Measurements from ENCODE around the gene PCYT1A. TPM values are rescaled to one million over a fixed set of nuclear protein-coding genes. Genes with fewer than 3 reads are reported as not detected.

Gene PCYT1A
- total RNA-seq, 2 experiments from 2014 or later, result 41.8 to 47.1 TPM

DNA sequence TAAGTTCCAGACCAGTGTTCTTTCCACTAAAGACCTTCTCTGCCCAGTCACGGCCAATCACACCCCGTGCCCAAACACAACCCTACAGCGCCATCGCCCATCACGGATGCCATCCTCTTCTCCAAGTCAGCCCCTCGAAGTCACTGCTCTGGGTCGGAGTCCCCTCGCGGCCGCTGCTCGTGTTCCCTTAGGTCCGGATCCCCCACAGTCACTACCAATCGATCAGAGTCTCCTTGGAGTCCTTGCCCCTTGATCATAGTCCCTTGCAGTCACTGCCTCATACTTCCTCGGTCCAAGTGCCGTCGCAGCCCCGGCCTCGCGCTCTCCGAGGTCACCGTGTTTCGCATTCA, 461 bp downstream of the PCYT1A start:
- intact Hi-C loops (cut with DNase I, micrococcal nuclease), result loop anchor here (1.0 kb wide), 5 partner anchors 8 to 281 kb away; partner anchors contain the start of genes DYNLT2B (in 1 of the 2), FBXO45 (in 1 of the 2), UBXN7 (in 1 of the 2) and WDR53 (in 1 of the 2)
- peak; percentile 48 for DNase-seq
- Mint-ChIP-seq H3K4me3 (peak overlapping the region; percentile 98), H3K9me3 (ENCODE audit: low read depth) (no peaks in the 10 kb centered on the region), H3K36me3 (ENCODE audit: low read depth) (peaks cover 11% of the 10 kb centered on the region), H3K4me1 (peaks cover 36% of the 10 kb centered on the region), H3K27me3 (no peaks in the 10 kb centered on the region), H3K27ac (peak overlapping the region; percentile 97)
- ChIA-PET POLR2A (no interaction called here), CTCF (no interaction called here)
- peak; percentile 43 for ATAC-seq

DNA sequence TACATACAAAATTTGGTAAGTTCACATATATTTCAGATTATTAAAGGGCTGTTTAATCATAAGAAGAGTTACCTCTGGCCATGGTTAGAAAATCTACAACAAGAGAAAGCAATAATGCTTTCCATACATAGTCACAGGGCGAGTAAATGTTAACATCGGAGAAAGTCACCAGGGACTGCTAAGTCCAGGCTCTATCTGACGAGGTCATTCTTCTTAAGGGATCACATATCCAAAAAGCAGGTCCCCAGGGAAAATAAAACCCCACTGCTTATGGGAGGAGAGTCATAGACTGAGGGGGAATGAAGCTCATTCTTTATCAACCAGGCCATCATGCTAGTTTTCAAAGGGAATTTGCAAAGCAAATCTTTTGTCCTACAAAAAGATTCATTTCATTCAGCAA, 3.1 kb downstream of the PCYT1A start:
- no peak overlapping the region for H3K4me3 Mint-ChIP-seq
- H3K36me3 Mint-ChIP-seq (ENCODE audit: low read depth), result peaks cover 11% of the 10 kb centered on the region
- peaks cover 54% of the 10 kb centered on the region for H3K4me1 Mint-ChIP-seq
- POLR2A ChIA-PET, result interaction anchor here (0.6 kb wide), 2 partner anchors 10 to 568 kb away, joined by 3 read pairs; no protein-coding TSS in a partner anchor
- no peaks in the 10 kb centered on the region for H3K27me3 Mint-ChIP-seq
- no peaks in the 10 kb centered on the region for H3K9me3 Mint-ChIP-seq (ENCODE audit: low read depth)
- ATAC-seq (no peak), DNase-seq (no peak)
- CTCF ChIA-PET, result interaction anchor here (0.8 to 1.5 kb wide), 2 partner anchors 12 to 23 kb away, joined by 3 to 6 read pairs; no protein-coding TSS in a partner anchor
- intact Hi-C loops (cut with DNase I, micrococcal nuclease), result no loop called here
- no peak overlapping the region for H3K27ac Mint-ChIP-seq

DNA sequence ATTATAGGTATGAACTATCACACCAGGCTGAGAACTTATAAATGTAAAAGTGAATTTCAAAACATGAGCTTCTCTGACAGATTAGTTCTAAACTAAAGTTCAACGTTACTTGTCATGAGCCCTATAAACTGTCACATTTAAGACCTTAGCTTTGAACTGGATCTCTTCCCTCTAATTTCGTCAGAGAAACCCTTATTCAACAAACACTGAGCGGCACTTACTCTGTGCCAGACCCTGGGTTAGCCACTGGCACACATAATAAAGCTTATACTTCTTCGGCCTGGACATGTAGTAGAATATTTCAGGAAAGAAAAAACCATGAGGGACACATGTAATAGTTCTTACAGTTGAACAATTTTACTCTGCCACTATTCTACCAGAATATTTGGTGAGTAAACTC, 5.6 kb downstream of the PCYT1A start:
- no peak overlapping the region for H3K27ac Mint-ChIP-seq
- ChIA-PET CTCF (no interaction called here), POLR2A (no interaction called here)
- H3K36me3 Mint-ChIP-seq (ENCODE audit: low read depth), result peaks cover 16% of the 10 kb centered on the region
- ATAC-seq (no peak), DNase-seq (no peak)
- no peaks in the 10 kb centered on the region for H3K27me3 Mint-ChIP-seq
- H3K4me3 Mint-ChIP-seq, result no peak overlapping the region
- intact Hi-C loops (cut with DNase I, micrococcal nuclease), result no loop called here
- no peaks in the 10 kb centered on the region for H3K9me3 Mint-ChIP-seq (ENCODE audit: low read depth)
- H3K4me1 Mint-ChIP-seq, result peaks cover 69% of the 10 kb centered on the region

DNA sequence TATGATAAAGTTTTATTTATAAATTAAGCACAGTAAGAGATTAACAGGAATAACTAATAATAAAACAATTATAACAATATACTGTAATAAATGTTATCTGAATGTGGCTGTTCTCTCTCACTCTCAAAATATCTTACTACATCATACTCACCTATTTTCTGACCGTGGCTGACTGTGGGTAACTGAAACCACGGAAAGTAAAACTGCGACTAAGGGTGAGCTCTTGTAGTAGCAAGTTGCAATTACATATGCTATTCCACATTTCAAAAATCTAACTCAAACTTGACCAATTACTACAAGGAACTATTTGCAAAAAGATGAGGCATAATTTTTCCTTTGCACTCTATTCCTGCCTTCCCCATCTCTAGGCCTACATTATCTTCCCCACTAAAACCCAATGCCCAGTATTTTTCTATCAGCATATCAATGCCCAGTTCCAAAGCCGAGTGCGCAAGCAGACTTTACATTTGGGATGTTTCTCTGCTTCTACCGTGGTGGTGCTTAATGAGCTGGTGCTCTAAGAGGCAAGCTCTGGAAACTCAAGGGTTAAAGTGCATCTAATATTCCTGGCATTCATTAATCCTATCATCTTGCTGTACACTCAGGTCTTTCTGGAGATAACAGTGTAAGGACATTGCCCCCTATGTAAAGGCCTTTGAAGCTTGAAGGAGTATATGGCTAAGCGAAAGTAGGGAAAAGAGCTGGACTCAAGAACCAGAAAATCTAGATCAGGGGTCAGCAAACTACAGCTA, 6.7 kb downstream of the PCYT1A start:
- ATAC-seq (peak; percentile 33), DNase-seq (peak; percentile 63)
- CTCF ChIA-PET, result interaction anchor here (0.8 to 1.1 kb wide), 3 partner anchors 11 to 248 kb away, joined by 3 read pairs; no protein-coding TSS in a partner anchor
- POLR2A ChIA-PET, result interaction anchor here (0.5 to 0.6 kb wide), 2 partner anchors 10 to 34 kb away, joined by 3 to 9 read pairs; no protein-coding TSS in a partner anchor
- no peaks in the 10 kb centered on the region for H3K27me3 Mint-ChIP-seq
- no peak overlapping the region for H3K4me3 Mint-ChIP-seq
- peaks cover 62% of the 10 kb centered on the region for H3K4me1 Mint-ChIP-seq
- H3K36me3 Mint-ChIP-seq (ENCODE audit: low read depth), result peaks cover 12% of the 10 kb centered on the region
- no peaks in the 10 kb centered on the region for H3K9me3 Mint-ChIP-seq (ENCODE audit: low read depth)
- H3K27ac Mint-ChIP-seq, result peak overlapping the region; percentile 13
- intact Hi-C loops (cut with DNase I, micrococcal nuclease), result no loop called here

DNA sequence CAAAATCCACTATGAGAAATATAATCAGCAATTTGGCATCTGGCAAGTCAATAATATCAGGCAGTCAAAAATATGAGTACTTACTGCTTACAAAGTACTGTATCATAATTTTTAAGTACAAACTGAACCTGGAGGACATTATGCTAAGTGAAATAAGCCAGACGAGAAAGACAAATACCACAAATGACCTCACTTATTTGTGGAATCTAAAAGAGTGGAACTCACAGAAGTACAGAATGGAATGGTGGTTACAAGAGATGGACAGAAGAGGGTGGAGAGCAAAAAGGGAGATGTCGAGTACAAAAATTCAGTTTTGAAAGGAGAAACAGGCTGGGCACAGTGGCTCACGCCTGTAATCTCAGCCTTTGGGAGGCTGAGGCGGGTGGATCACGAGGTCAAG, 12.4 kb downstream of the PCYT1A start:
- H3K4me3 Mint-ChIP-seq, result peak overlapping the region; percentile 56
- H3K4me1 Mint-ChIP-seq, result peaks cover 66% of the 10 kb centered on the region
- ChIA-PET CTCF (interaction anchor here (0.6 to 1.5 kb wide), 2 partner anchors 13 kb away, joined by 3 to 6 read pairs; partner anchors contain the start of gene PCYT1A), POLR2A (interaction anchor here (0.5 to 1.0 kb wide), 4 partner anchors 9 to 112 kb away, joined by 3 to 5 read pairs (median 4); partner anchors contain the start of gene PCYT1A)
- peak overlapping the region; percentile 95 for H3K27ac Mint-ChIP-seq
- no peaks in the 10 kb centered on the region for H3K27me3 Mint-ChIP-seq
- ATAC-seq (no peak), DNase-seq (no peak)
- H3K9me3 Mint-ChIP-seq (ENCODE audit: low read depth), result no peaks in the 10 kb centered on the region
- intact Hi-C loops (cut with DNase I, micrococcal nuclease), result loop anchor here (2.0 to 10.0 kb wide), 3 partner anchors 56 to 360 kb away; partner anchors contain the start of genes NRROS (in 1 of the 2) and UBXN7 (in 1 of the 2)
- peaks cover 25% of the 10 kb centered on the region for H3K36me3 Mint-ChIP-seq (ENCODE audit: low read depth)

DNA sequence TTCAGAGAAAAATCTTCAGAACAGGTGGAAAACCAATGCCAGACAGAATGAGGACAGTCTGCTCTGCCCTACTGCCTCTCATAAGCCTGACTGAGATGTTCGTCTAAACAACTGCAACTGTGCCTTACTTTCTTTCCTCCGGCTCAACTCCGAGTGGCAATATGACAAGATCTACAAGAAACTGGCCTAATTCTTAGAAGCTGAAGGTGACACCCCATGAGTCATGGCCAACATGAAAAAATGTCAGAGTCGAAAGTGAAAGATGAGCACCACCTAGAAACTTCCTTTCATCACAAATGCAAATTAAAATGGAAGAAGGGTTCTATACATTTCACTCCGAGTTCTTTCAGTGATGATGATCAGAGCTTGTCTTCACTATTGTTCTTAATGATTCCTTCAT, 12.9 kb downstream of the PCYT1A start:
- ATAC-seq (peak; percentile 84), DNase-seq (peak; percentile 79)
- intact Hi-C loops (cut with DNase I, micrococcal nuclease), result loop anchor here (1.0 to 10.0 kb wide), 11 partner anchors 13 to 360 kb away; partner anchors contain the start of genes DYNLT2B (in 2 of the 2), PCYT1A (in 2 of the 2), RNF168 (in 2 of the 2) and UBXN7 (in 2 of the 2)
- Mint-ChIP-seq H3K4me3 (peak overlapping the region; percentile 56), H3K9me3 (ENCODE audit: low read depth) (no peaks in the 10 kb centered on the region), H3K27ac (peak overlapping the region; percentile 95), H3K27me3 (no peaks in the 10 kb centered on the region), H3K4me1 (peaks cover 65% of the 10 kb centered on the region), H3K36me3 (ENCODE audit: low read depth) (peaks cover 29% of the 10 kb centered on the region)
- ChIA-PET POLR2A (interaction anchor here (0.5 to 1.0 kb wide), 4 partner anchors 9 to 112 kb away, joined by 3 to 5 read pairs (median 4); partner anchors contain the start of gene PCYT1A), CTCF (interaction anchor here (0.6 to 1.5 kb wide), 3 partner anchors 12 to 44 kb away, joined by 3 to 6 read pairs (median 3); partner anchors contain the start of genes DYNLT2B and PCYT1A)

DNA sequence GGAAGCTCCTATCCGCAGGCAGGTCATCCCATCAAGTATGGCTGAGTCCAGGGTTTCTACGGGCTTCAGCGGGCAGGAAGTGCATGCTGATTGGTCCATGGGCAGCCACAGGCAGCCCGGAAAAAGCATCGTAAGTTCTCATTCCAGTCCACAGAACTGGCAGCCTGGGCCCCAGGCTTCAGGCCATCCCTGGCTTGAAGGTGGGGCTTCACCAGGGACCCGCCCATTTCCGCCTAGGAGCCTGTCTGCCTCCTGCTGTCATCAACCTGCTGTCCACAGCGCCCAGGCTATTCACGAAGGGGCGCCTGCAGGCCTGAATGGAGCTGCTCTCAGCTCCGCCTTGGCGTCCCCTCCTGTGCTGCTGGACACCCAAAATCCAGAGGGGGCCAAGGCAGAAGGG, 13.9 kb downstream of the PCYT1A start:
- Mint-ChIP-seq H3K4me1 (peaks cover 61% of the 10 kb centered on the region), H3K27me3 (no peaks in the 10 kb centered on the region), H3K4me3 (no peak overlapping the region), H3K36me3 (ENCODE audit: low read depth) (peaks cover 35% of the 10 kb centered on the region), H3K27ac (peak overlapping the region; percentile 95), H3K9me3 (ENCODE audit: low read depth) (no peaks in the 10 kb centered on the region)
- POLR2A ChIA-PET, result no interaction called here
- no peak for ATAC-seq
- intact Hi-C loops (cut with DNase I, micrococcal nuclease), result loop anchor here (1.0 to 10.0 kb wide), 11 partner anchors 14 to 361 kb away; partner anchors contain the start of genes DYNLT2B (in 2 of the 2), PCYT1A (in 2 of the 2), RNF168 (in 2 of the 2) and UBXN7 (in 2 of the 2)
- CTCF ChIA-PET, result interaction anchor here (1.0 to 1.5 kb wide), 4 partner anchors 12 to 255 kb away, joined by 3 to 6 read pairs (median 4); partner anchors contain the start of gene DYNLT2B
- peak; percentile 39 for DNase-seq

DNA sequence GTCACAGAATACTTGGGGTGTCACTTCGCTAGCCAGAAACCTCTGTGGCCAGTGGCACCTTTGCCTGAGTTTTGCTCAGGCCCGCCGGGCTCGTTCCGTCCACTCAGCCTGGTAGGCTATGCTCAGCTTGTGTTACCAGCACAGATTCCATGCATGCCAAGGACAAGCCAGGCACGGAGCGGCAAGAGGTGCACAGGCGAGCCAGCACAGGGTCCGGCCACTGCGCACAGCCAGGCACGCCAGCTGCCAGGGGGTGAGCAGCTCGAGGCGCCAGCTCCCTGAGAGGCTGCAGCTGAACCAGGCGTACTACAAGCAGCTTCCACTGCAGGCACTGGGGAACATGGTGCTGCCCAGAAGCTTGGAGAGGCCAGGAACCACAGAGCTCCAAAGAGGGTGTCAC, 14.7 kb downstream of the PCYT1A start:
- ChIA-PET CTCF (interaction anchor here (0.8 to 1.3 kb wide), 3 partner anchors 12 to 256 kb away, joined by 4 to 6 read pairs (median 5); no protein-coding TSS in a partner anchor), POLR2A (no interaction called here)
- Mint-ChIP-seq H3K9me3 (ENCODE audit: low read depth) (no peaks in the 10 kb centered on the region), H3K27ac (peak overlapping the region; percentile 72), H3K4me3 (no peak overlapping the region), H3K36me3 (ENCODE audit: low read depth) (peaks cover 30% of the 10 kb centered on the region), H3K4me1 (peaks cover 52% of the 10 kb centered on the region), H3K27me3 (no peaks in the 10 kb centered on the region)
- ATAC-seq (no peak), DNase-seq (no peak)
- intact Hi-C loops (cut with DNase I, micrococcal nuclease), result loop anchor here in 1 of 2 experiments (5.0 to 10.0 kb wide), 3 partner anchors 44 to 362 kb away; partner anchors contain the start of genes DYNLT2B, NRROS and RNF168

DNA sequence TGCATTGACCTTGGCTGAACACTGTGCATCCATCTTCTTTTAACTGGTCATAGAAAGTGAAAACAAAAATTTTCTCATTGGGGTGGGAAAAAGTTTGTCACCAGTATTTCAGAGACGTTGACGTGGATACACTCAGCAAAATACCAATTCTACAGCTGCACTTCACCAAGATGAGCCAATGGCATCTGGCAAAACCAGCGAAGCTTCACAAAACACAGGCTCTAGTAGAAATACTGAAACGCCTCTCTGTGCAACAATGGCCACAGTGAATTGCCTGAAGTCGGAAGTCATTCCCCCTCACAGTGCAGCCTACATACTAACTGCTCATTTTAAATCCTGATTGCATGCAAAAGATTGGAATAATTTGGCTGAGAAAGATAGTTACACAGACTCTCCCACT, 17.0 kb downstream of the PCYT1A start:
- Mint-ChIP-seq H3K4me1 (peaks cover 42% of the 10 kb centered on the region), H3K27me3 (no peaks in the 10 kb centered on the region), H3K9me3 (ENCODE audit: low read depth) (no peaks in the 10 kb centered on the region), H3K36me3 (ENCODE audit: low read depth) (peaks cover 26% of the 10 kb centered on the region), H3K27ac (peak overlapping the region; percentile 60), H3K4me3 (no peak overlapping the region)
- intact Hi-C loops (cut with DNase I, micrococcal nuclease), result loop anchor here in 1 of 2 experiments (5.0 to 10.0 kb wide), 3 partner anchors 47 to 364 kb away; partner anchors contain the start of genes DYNLT2B, NRROS and RNF168
- no peak for ATAC-seq
- ChIA-PET POLR2A (interaction anchor here (0.6 kb wide), 1 partner anchor 372 kb away, joined by 5 read pairs; no protein-coding TSS in a partner anchor), CTCF (interaction anchor here (0.6 to 1.3 kb wide), 3 partner anchors 72 to 259 kb away, joined by 3 to 4 read pairs (median 3); no protein-coding TSS in a partner anchor)
- no peak for DNase-seq

DNA sequence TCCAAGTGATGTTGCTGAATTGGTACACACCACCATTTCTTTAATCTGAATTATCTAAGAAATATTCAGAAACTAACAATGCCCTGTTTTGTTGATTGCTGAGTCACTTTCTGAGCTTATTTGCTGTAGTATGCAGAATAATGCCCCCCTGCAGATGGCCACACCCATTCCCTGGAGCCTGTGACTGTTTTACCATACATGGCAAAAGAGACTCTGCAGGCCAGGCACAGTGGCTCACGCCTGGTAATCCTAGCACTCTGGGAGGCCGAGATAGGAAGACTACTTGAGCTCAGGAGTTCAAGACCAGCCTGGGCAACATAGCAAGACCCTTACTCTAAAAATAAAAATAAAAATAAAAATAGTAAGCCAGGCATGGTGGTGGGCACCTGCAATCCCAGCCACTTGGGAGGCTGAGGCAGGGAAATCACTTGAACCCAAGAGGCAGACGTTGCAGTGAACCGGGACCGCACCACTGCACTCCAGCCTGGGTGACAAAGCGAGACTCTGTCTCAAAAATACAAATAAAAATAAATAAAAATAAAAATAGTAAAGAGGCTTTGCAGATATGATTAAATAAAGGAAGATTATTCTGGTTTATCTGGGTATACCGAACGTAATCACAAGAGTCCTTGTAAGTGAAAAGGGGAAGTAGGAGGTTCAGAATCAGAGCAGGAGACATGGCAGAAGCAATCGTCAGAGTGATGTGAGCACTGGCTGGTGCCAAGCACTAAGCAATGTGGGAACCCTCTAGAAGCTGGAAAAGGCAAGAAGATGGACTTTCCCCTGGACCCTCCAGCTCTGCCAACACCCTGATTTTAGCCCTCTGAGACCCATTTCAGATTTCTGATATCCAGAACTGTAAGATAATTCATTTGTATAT, 19.0 kb downstream of the PCYT1A start:
- intact Hi-C loops (cut with DNase I, micrococcal nuclease), result no loop called here
- DNase-seq (no peak), ATAC-seq (no peak)
- ChIA-PET CTCF (interaction anchor here (0.5 to 1.3 kb wide), 6 partner anchors 12 to 254 kb away, joined by 3 to 5 read pairs (median 3); no protein-coding TSS in a partner anchor), POLR2A (interaction anchor here (0.6 kb wide), 1 partner anchor 380 kb away, joined by 11 read pairs; no protein-coding TSS in a partner anchor)
- Mint-ChIP-seq H3K36me3 (ENCODE audit: low read depth) (peaks cover 29% of the 10 kb centered on the region), H3K4me1 (peaks cover 23% of the 10 kb centered on the region), H3K27me3 (no peaks in the 10 kb centered on the region), H3K27ac (no peak overlapping the region), H3K4me3 (no peak overlapping the region), H3K9me3 (ENCODE audit: low read depth) (no peaks in the 10 kb centered on the region)
